Astrocyte of the spinal cord (primary cell): Measurements from ENCODE around the gene PLXDC1.

Source experiments
- DNase-seq: peaks from one replicate; pipeline ENCODE4 v3.0.0; 2011; ENCODE audit warnings: low read depth, low spot score
- H3K4me3 ChIP-seq: 2 replicates; pipeline ENCODE4 v1.5.1; 2011; ENCODE audit warnings: low read depth, mild to moderate bottlenecking, low read length, moderate library complexity
- CTCF ChIP-seq: IDR thresholded peaks from 2 replicates; pipeline ENCODE4 v1.5.1; 2012; ENCODE audit warnings: low read depth, mild to moderate bottlenecking, low read length, inconsistent platforms
- in situ Hi-C: cut with HindIII; loops from 2 replicates; pipeline ENCODE4 v1.10.0; 2017; ENCODE audit warnings: low sequenced_read_pairs

PLXDC1 gene

GRCh38 chr17:39077252-39077651 is 74.2 kb downstream of the PLXDC1 start:
- no peak for DNase-seq
- in situ Hi-C loops: no loop called here
- no peak for TF ChIP-seq CTCF
- H3K4me3 ChIP-seq: no peak overlapping the region

DNA sequence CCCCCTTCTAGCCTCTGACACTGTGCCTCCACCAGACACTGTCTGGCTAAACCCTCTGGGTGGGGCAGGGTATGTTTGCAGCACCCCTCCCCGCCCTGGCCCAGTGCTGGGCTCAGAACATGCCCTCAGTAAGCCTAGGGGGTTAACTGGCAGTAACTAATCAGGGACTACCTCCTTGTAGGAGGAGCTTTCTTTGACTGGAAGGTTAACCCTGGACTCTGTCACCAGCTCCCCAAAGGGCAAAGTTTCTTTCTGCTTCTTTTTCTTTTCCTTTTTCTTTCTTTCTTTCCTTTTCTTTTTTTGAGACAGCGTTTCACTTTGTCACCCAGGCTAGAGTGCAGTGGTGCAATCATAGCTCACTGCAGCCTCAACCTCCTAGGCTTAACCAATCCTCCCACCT is 76.8 kb downstream of the PLXDC1 start:
- in situ Hi-C loops: no loop called here
- no peak for TF ChIP-seq CTCF
- no peak overlapping the region for H3K4me3 ChIP-seq
- no peak for DNase-seq

DNA sequence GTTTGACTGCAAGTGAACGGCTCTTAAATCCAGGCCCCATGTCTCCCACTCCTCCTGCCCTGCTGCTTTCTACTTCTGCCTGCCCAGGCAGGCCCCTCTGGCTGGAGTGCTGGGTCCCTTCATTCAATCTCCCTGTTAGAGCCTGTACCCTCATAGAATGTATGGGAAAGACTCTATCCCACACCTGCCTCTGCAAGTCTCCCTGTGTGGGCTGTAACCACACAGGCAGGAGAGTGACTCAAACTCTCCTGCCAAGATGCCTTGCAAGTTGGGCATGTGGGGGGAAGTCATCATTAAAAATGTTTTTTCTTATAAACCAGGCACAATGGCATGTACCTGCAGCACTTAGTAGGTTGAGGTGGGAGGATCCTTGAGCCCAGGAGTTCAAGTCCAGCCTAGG is 77.5 kb downstream of the PLXDC1 start:
- H3K4me3 ChIP-seq: no peak overlapping the region
- in situ Hi-C loops: no loop called here
- DNase-seq: no peak
- TF ChIP-seq CTCF: no peak

- DNase-seq: no peak
- TF ChIP-seq CTCF: no peak
- in situ Hi-C loops: no loop called here
- no peak overlapping the region for H3K4me3 ChIP-seq
Measured at GRCh38 chr17:39073353-39073752, 78.1 kb downstream of the PLXDC1 start.

DNA sequence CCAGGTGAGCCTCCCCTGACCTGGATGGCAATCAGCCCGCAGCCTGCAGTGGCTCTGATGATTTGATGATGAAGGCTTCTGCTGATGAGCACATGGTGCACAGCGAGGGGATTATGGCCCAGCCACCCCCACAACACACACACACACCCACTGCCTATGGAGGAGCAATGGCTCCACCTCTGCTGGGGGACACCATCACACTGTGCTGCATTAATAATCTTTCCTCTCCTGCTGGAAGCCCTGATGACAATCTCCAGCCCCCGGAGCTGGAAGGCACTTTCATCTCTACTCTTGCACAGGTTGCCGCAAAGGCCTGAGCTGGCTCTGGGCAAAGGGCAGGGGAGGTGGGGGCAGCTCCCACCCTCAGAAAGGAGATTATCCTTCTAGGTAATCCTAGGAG is 79.9 kb downstream of the PLXDC1 start:
- DNase-seq: no peak
- in situ Hi-C loops: no loop called here
- TF ChIP-seq CTCF: no peak
- no peak overlapping the region for H3K4me3 ChIP-seq

DNA sequence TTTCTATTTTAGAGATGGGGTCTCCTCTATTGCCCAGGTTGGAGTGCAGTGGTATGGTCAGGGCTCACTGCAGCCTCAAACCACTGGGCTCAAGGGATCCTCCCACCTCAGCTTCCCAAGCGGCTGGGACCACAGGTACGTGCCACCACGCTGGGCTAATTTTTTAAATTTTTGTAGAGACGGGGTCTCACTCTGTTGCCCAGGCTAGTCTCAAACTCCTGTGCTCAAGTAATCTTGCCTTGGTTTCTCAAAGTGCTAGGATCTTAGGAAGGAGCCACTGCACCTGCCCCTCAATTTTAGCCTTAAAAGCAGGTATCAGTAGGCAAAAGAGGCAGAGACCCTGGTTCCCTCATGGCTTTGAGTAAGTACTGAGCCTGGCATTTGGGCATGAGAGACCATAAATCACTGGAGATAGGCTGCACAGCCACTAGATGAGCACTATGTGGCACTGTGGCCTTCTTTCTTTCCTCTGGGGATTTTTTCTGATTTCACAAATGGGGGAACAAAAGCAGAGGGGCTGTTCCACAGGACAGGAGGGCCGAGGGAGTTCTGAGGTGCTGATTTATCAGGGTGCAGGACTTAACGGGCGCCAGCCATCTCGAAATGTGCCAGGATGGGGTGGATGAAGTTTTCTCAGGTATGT is 82.2 kb downstream of the PLXDC1 start:
- DNase-seq: peak; percentile 38
- in situ Hi-C loops: no loop called here
- TF ChIP-seq CTCF: peak; percentile 79
- no peak overlapping the region for H3K4me3 ChIP-seq

GRCh38 chr17:39064819-39065218 is 86.6 kb downstream of the PLXDC1 start:
- no peak overlapping the region for H3K4me3 ChIP-seq
- DNase-seq: no peak
- no peak for TF ChIP-seq CTCF
- in situ Hi-C loops: no loop called here
